Measurements from ENCODE around the gene OR56B4.

The OR56B4 gene

GRCh38 chr11:6151117-6151516 lies 43.6 kb downstream of the OR56B4 start:
- TF ChIP-seq CTCF (IDR thresholded peaks at IDR 0.05; ENCODE audit: insufficient read depth, low read depth, low read length, missing control alignments): no peak
- no peak overlapping the region for H3K4me3 ChIP-seq (ENCODE audit: low read length)
- DNase-seq (ENCODE audit: low read depth): no peak

GRCh38 chr11:6152126-6152525 lies 44.6 kb downstream of the OR56B4 start:
- TF ChIP-seq CTCF (IDR thresholded peaks at IDR 0.05; ENCODE audit: insufficient read depth, low read depth, low read length, missing control alignments): no peak
- no peak for DNase-seq (ENCODE audit: low read depth)
- no peak overlapping the region for H3K4me3 ChIP-seq (ENCODE audit: low read length)

- no peak for TF ChIP-seq CTCF (IDR thresholded peaks at IDR 0.05; ENCODE audit: insufficient read depth, low read depth, low read length, missing control alignments)
- no peak overlapping the region for H3K4me3 ChIP-seq (ENCODE audit: low read length)
- peak; percentile 6 for DNase-seq (ENCODE audit: low read depth)
Observed at GRCh38 chr11:6156628-6157359, 49.3 kb downstream of the OR56B4 start.
